PFSK-1 (cell line): ENCODE measurements around the gene ACP1.

Experiments used
- FOXP2 ChIP-seq: optimal IDR thresholded peaks from 2 replicates; pipeline ENCODE3; 2011; ENCODE audit warnings: borderline replicate concordance, control low read depth, inconsistent platforms; ENCODE audit not compliant: insufficient read depth; ENCODE audit errors: extremely low read length, extremely low read depth
- POLR2AphosphoS5 ChIP-seq: IDR thresholded peaks from 2 replicates; pipeline ENCODE4 v1.6.1; 2012; ENCODE audit warnings: low read depth, mild to moderate bottlenecking, control low read depth, low read length, moderate library complexity
- REST ChIP-seq, 2 experiments: IDR thresholded peaks; 2 replicates each; pipeline versions ENCODE4 v1.6.1 to v1.8.0; 2011 to 2012; ENCODE audit warnings: low read depth in 2 of 2, low read length in 2 of 2, control low read depth in 1 of 2, inconsistent platforms in 1 of 2, mild to moderate bottlenecking in 1 of 2, moderate library complexity in 1 of 2; ENCODE audit not compliant: insufficient read depth in 1 of 2
- SIN3A ChIP-seq: IDR thresholded peaks from 2 replicates; pipeline ENCODE4 v1.6.1; 2012; ENCODE audit warnings: mild to moderate bottlenecking, low read length, moderate library complexity, borderline replicate concordance; ENCODE audit not compliant: insufficient read depth
- TAF1 ChIP-seq: IDR thresholded peaks from 2 replicates; pipeline ENCODE4 v1.6.1; 2012; ENCODE audit warnings: low read length, control low read depth, borderline replicate concordance; ENCODE audit not compliant: insufficient read depth

ACP1 gene

GRCh38 chr2:236993-237539 is 27.7 kb upstream of the ACP1 start:
- TF ChIP-seq REST (IDR thresholded peaks at IDR 0.05; ENCODE audit: insufficient read depth in 1 of 2, low read depth in 2 of 2, low read length in 2 of 2) (no peak), TAF1 (no peak), FOXP2 (no peak), POLR2AphosphoS5 (no peak), SIN3A (no peak)

- TF ChIP-seq SIN3A: no peak
- no peak for TF ChIP-seq TAF1
- TF ChIP-seq POLR2AphosphoS5: no peak
- TF ChIP-seq REST (IDR thresholded peaks at IDR 0.05; ENCODE audit: insufficient read depth in 1 of 2, low read depth in 2 of 2, low read length in 2 of 2): no peak
- no peak for TF ChIP-seq FOXP2
Observed at GRCh38 chr2:237878-238277, 26.9 kb upstream of the ACP1 start.

- TF ChIP-seq SIN3A (no peak), REST (IDR thresholded peaks at IDR 0.05; ENCODE audit: insufficient read depth in 1 of 2, low read depth in 2 of 2, low read length in 2 of 2) (no peak), FOXP2 (no peak), POLR2AphosphoS5 (no peak), TAF1 (no peak)
Observed at GRCh38 chr2:238431-238830, 26.3 kb upstream of the ACP1 start.

GRCh38 chr2:238869-239268 is 25.9 kb upstream of the ACP1 start:
- TF ChIP-seq POLR2AphosphoS5 (no peak), SIN3A (no peak), FOXP2 (no peak), TAF1 (no peak), REST (IDR thresholded peaks at IDR 0.05; ENCODE audit: insufficient read depth in 1 of 2, low read depth in 2 of 2, low read length in 2 of 2) (no peak)

- TF ChIP-seq REST (IDR thresholded peaks at IDR 0.05; ENCODE audit: insufficient read depth in 1 of 2, low read depth in 2 of 2, low read length in 2 of 2) (no peak), FOXP2 (no peak), TAF1 (no peak), SIN3A (no peak), POLR2AphosphoS5 (no peak)
Observed at GRCh38 chr2:244547-244946, 20.2 kb upstream of the ACP1 start.
